ENCODE results near the gene NOP14. TPM values are rescaled to one million over a fixed set of nuclear protein-coding genes. Genes with fewer than 3 reads are reported as not detected.
A peak's percentile ranks its signal among the peaks of the same experiment; 100 is the strongest.

Gene NOP14
- total and polyA plus RNA-seq, 2 experiments from 2014 or later: 29.9 to 38.7 TPM

GRCh38 chr4:2934077-2934812 is 29.0 kb downstream of the NOP14 start (continued):
- TF ChIP-seq, protein P1, sequence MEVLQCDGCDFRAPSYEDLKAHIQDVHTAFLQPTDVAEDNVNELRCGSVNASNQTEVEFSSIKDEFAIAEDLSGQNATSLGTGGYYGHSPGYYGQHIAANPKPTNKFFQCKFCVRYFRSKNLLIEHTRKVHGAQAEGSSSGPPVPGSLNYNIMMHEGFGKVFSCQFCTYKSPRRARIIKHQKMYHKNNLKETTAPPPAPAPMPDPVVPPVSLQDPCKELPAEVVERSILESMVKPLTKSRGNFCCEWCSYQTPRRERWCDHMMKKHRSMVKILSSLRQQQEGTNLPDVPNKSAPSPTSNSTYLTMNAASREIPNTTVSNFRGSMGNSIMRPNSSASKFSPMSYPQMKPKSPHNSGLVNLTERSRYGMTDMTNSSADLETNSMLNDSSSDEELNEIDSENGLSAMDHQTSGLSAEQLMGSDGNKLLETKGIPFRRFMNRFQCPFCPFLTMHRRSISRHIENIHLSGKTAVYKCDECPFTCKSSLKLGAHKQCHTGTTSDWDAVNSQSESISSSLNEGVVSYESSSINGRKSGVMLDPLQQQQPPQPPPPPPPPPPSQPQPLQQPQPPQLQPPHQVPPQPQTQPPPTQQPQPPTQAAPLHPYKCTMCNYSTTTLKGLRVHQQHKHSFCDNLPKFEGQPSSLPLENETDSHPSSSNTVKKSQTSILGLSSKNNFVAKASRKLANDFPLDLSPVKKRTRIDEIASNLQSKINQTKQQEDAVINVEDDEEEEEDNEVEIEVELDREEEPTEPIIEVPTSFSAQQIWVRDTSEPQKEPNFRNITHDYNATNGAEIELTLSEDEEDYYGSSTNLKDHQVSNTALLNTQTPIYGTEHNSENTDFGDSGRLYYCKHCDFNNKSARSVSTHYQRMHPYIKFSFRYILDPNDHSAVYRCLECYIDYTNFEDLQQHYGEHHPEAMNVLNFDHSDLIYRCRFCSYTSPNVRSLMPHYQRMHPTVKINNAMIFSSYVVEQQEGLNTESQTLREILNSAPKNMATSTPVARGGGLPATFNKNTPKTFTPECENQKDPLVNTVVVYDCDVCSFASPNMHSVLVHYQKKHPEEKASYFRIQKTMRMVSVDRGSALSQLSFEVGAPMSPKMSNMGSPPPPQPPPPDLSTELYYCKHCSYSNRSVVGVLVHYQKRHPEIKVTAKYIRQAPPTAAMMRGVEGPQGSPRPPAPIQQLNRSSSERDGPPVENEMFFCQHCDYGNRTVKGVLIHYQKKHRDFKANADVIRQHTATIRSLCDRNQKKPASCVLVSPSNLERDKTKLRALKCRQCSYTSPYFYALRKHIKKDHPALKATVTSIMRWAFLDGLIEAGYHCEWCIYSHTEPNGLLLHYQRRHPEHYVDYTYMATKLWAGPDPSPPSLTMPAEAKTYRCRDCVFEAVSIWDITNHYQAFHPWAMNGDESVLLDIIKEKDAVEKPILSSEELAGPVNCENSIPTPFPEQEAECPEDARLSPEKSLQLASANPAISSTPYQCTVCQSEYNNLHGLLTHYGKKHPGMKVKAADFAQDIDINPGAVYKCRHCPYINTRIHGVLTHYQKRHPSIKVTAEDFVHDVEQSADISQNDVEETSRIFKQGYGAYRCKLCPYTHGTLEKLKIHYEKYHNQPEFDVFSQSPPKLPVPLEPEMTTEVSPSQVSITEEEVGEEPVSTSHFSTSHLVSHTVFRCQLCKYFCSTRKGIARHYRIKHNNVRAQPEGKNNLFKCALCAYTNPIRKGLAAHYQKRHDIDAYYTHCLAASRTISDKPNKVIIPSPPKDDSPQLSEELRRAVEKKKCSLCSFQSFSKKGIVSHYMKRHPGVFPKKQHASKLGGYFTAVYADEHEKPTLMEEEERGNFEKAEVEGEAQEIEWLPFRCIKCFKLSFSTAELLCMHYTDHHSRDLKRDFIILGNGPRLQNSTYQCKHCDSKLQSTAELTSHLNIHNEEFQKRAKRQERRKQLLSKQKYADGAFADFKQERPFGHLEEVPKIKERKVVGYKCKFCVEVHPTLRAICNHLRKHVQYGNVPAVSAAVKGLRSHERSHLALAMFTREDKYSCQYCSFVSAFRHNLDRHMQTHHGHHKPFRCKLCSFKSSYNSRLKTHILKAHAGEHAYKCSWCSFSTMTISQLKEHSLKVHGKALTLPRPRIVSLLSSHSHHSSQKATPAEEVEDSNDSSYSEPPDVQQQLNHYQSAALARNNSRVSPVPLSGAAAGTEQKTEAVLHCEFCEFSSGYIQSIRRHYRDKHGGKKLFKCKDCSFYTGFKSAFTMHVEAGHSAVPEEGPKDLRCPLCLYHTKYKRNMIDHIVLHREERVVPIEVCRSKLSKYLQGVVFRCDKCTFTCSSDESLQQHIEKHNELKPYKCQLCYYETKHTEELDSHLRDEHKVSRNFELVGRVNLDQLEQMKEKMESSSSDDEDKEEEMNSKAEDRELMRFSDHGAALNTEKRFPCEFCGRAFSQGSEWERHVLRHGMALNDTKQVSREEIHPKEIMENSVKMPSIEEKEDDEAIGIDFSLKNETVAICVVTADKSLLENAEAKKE (CRISPR knock-in tag; IDR thresholded peaks at IDR 0.05): no peak

DNA sequence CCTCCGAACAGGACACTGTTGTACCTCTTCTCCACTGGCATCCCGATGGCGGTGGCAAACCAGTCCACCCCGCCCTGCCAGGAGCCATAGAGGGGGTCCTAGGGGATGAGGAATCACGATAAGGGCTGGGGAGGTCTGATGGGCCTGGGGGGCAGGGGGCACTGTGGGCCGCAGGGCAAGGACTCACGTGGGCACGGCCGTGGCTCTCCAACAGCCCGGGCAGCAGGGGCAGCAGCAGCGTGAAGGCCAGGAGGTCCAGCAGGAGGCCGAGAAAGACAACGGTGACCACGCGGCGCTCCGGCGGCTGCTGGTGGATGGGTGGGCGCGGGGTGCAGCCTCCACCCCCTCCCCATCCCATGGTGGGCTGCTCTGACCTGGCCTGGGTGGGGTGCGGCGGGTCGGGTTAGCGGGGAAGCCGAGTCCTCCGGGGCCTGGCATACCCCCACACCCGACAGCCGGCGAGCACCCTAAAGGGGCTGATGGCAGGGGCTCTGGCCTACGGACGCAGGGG is 29.6 kb downstream of the NOP14 start:
- Histone ChIP-seq H3K36me3 (ENCODE audit: insufficient read depth) (peaks cover 16% of the 10 kb centered on the region), H3F3A (replicated peaks; ENCODE audit: low read depth) (peaks cover 26% of the 10 kb centered on the region; the same call in 1 of the 2 replicates)
- ATAC-seq: peak; percentile 9

More for the DNA sequence above, 29.6 kb downstream of the NOP14 start:
- Mint-ChIP-seq H3K9me3 (no peaks in the 10 kb centered on the region), H3K36me3 (ENCODE audit: low read depth) (peaks cover 59% of the 10 kb centered on the region), H3K4me3 (peak overlapping the region; percentile 76), H3K27me3 (ENCODE audit: insufficient read depth, low read depth, poor library complexity) (peaks cover 19% of the 10 kb centered on the region), H3K27ac (no peak overlapping the region; the same call in 1 of the 2 replicates), H3K4me1 (peaks cover 27% of the 10 kb centered on the region)
- Histone ChIP-seq H3K79me2 (replicated peaks; ENCODE audit: insufficient read depth) (peaks cover 17% of the 10 kb centered on the region), H4K20me1 (replicated peaks; ENCODE audit: insufficient read depth) (peaks cover 19% of the 10 kb centered on the region), H3K27me3 (ENCODE audit: insufficient read depth) (no peaks in the 10 kb centered on the region), H3K4me2 (peak overlapping the region; percentile 74), H3K4me3 (peak overlapping the region; percentile 67), H3K4me1 (ENCODE audit: insufficient read depth) (peaks cover 4% of the 10 kb centered on the region; the same call in 1 of the 2 replicates), H3K9me2 (ENCODE audit: insufficient read depth) (no peaks in the 10 kb centered on the region), H2AFZ (no peak overlapping the region), H3K27ac (ENCODE audit: low read depth) (no peak overlapping the region)
- no peak for DNase-seq (ENCODE audit: low spot score)
- TF ChIP-seq, protein P1 (CRISPR knock-in tag; IDR thresholded peaks at IDR 0.05): no peak
- TF ChIP-seq CREB1 (CRISPR knock-in tag; IDR thresholded peaks at IDR 0.05; ENCODE audit: low read depth): no peak
- no peak for TF ChIP-seq EZH2 (IDR thresholded peaks at IDR 0.05; ENCODE audit: low read depth, unreplicated experiment)
- TF ChIP-seq POLR2AphosphoS5 (IDR thresholded peaks at IDR 0.05; ENCODE audit: low read depth): no peak
- TF ChIP-seq ZNF114 (CRISPR knock-in tag; IDR thresholded peaks at IDR 0.05): no peak
- no peak for TF ChIP-seq ZNF331 (CRISPR knock-in tag; IDR thresholded peaks at IDR 0.05; ENCODE audit: low read depth)

Measured in GM23338 (cell line).